OCI-LY7 (cell line): ENCODE results near the gene MIF4GD.

ENCODE experiments used
- CTCF ChIP-seq: fragments of 200-600 bp; sonication (generic); conservative IDR thresholded peaks from 2 replicates; pipeline ENCODE4 v1.5.1; 2014; ENCODE audit warnings: mild to moderate bottlenecking, antibody characterized with exemption, low read length, moderate library complexity, mixed read lengths
- EZH2phosphoT487 ChIP-seq: fragments of 200-600 bp; sonication (generic); IDR thresholded peaks from 2 replicates; pipeline ENCODE4 v1.6.1; 2018; ENCODE audit warnings: low read depth, borderline replicate concordance, mild to moderate bottlenecking, mixed run types, antibody characterized with exemption, low read length, moderate library complexity, mixed read lengths

- peak; percentile 58 for TF ChIP-seq CTCF
- no peak for TF ChIP-seq EZH2phosphoT487
These were observed 10.2 kb downstream of the MIF4GD start for GRCh38 chr17:75260641-75261335.
